OCI-LY7 (cell line): ENCODE measurements around the gene EPB41L2. TPM values are rescaled to one million over a fixed set of nuclear protein-coding genes. Genes with fewer than 3 reads are reported as not detected.

Experiments
- BruUV-seq: library from RNA; stranded (reverse); fragments of 400-500 nt; replicated peaks from 2 replicates; lab custom pipeline; 2021; lab: Mats Ljungman, UMichigan
- CTCF ChIA-PET: fragments of 300-600 bp; sonication (Branson Sonifier 250); formaldehyde crosslinking; loops from one replicate; lab custom pipeline; 2022; ENCODE audit warnings: antibody characterized with exemption; ENCODE audit not compliant: unreplicated experiment; lab: Charles Lee
- POLR2A ChIA-PET: fragments of 300-600 bp; sonication (Branson Sonifier 250); formaldehyde crosslinking; loops from one replicate; lab custom pipeline; 2022; ENCODE audit warnings: antibody characterized with exemption; lab: Charles Lee
- DNase-seq: peaks from one replicate; pipeline ENCODE4 v3.0.0-alpha.2; 2015; ENCODE audit warnings: low spot score
- H2AFZ ChIP-seq: fragments of 200-600 bp; sonication (generic), shearing (Covaris generic); 2 replicates; pipeline ENCODE4 v1.6.1; 2014; ENCODE audit warnings: mild to moderate bottlenecking, antibody characterized with exemption, low read length, moderate library complexity
- H3K27ac ChIP-seq: fragments of 200-600 bp; sonication (generic); 2 replicates; pipeline ENCODE4 v1.5.1; 2014; ENCODE audit warnings: mixed run types, low read depth, mild to moderate bottlenecking, moderate library complexity, low read length, inconsistent platforms; ENCODE audit not compliant: poor library complexity, severe bottlenecking
- H3K36me3 ChIP-seq: fragments of 200-600 bp; sonication (generic); 2 replicates; pipeline ENCODE4 v1.6.1; 2014; ENCODE audit warnings: mild to moderate bottlenecking, antibody characterized with exemption, low read length, moderate library complexity, mixed read lengths; ENCODE audit not compliant: insufficient read depth
- H3K4me1 ChIP-seq: fragments of 200-600 bp; sonication (generic); 2 replicates; pipeline ENCODE4 v1.5.1; 2014; ENCODE audit warnings: mild to moderate bottlenecking, low read length; ENCODE audit not compliant: insufficient read depth, poor library complexity, severe bottlenecking
- H3K4me2 ChIP-seq: fragments of 200-600 bp; sonication (generic); 2 replicates; pipeline ENCODE4 v1.6.1; 2014; ENCODE audit warnings: mild to moderate bottlenecking, low read length
- H3K4me3 ChIP-seq: fragments of 200-600 bp; sonication (generic); 2 replicates; pipeline ENCODE4 v1.5.1; 2014; ENCODE audit warnings: mild to moderate bottlenecking, low read depth, low read length; ENCODE audit not compliant: poor library complexity, severe bottlenecking
- H3K79me2 ChIP-seq: fragments of 200-600 bp; sonication (generic); 2 replicates; pipeline ENCODE4 v1.6.1; 2016; ENCODE audit warnings: low read depth, mild to moderate bottlenecking, low read length, moderate library complexity, mixed read lengths; ENCODE audit not compliant: insufficient read depth
- H3K9me2 ChIP-seq: fragments of 200-600 bp; sonication (generic); 2 replicates; pipeline ENCODE4 v1.6.1; 2016; ENCODE audit warnings: mild to moderate bottlenecking, low read length, mixed read lengths; ENCODE audit not compliant: insufficient read depth
- H3K9me3 ChIP-seq: fragments of 200-600 bp; sonication (generic); 2 replicates; pipeline ENCODE4 v1.6.1; 2014; ENCODE audit warnings: mild to moderate bottlenecking, mixed run types, low read length, mixed read lengths
- H4K20me1 ChIP-seq: fragments of 200-600 bp; sonication (generic); 2 replicates; pipeline ENCODE4 v1.6.1; 2014; ENCODE audit warnings: mild to moderate bottlenecking, antibody characterized with exemption, low read length, moderate library complexity, mixed read lengths; ENCODE audit not compliant: insufficient read depth
- CTCF ChIP-seq: fragments of 200-600 bp; sonication (generic); conservative IDR thresholded peaks from 2 replicates; pipeline ENCODE4 v1.5.1; 2014; ENCODE audit warnings: mild to moderate bottlenecking, antibody characterized with exemption, low read length, moderate library complexity, mixed read lengths
- EZH2phosphoT487 ChIP-seq: fragments of 200-600 bp; sonication (generic); IDR thresholded peaks from 2 replicates; pipeline ENCODE4 v1.6.1; 2018; ENCODE audit warnings: low read depth, borderline replicate concordance, mild to moderate bottlenecking, mixed run types, antibody characterized with exemption, low read length, moderate library complexity, mixed read lengths
- intact Hi-C: fragments of 100-400 bp; cut with micrococcal nuclease; formaldehyde crosslinking; loops from one replicate; pipeline ENCODE4 v1.10.0; 2022; ENCODE audit not compliant: unreplicated experiment
- total RNA-seq, 2 experiments: library from RNA; depleted of rRNA in 1 of 2; stranded (reverse); fragments of >200 nt in 1 of 2; shearing (Covaris generic) in 1 of 2; gene quantifications; 2 replicates each; pipeline ENCODE4 v1.2.3, GENCODE V29; 2014 to 2022

The EPB41L2 gene
- total RNA-seq, 2 experiments from 2014 or later, result 36.7 to 138 TPM

GRCh38 chr6:130913120-130913519 is 149.9 kb downstream of the EPB41L2 start:
- intact Hi-C loops, result no loop called here
- Histone ChIP-seq H4K20me1 (no peaks in the 10 kb centered on the region), H3K27ac (no peak overlapping the region), H3K4me2 (no peak overlapping the region), H3K4me3 (no peak overlapping the region), H3K79me2 (no peaks in the 10 kb centered on the region), H3K9me3 (peaks cover 6% of the 10 kb centered on the region; the same call in 1 of the 2 replicates), H3K9me2 (no peaks in the 10 kb centered on the region), H3K36me3 (peaks cover 4% of the 10 kb centered on the region; the same call in 1 of the 2 replicates), H3K4me1 (no peaks in the 10 kb centered on the region), H2AFZ (no peak overlapping the region)
- ChIA-PET CTCF (no interaction called here), POLR2A (no interaction called here)
- no TSS peak for BruUV-seq
- TF ChIP-seq CTCF (no peak), EZH2phosphoT487 (no peak)
- DNase-seq, result no peak

- Histone ChIP-seq H2AFZ (no peak overlapping the region), H3K4me3 (no peak overlapping the region), H3K9me3 (peaks cover 6% of the 10 kb centered on the region; the same call in 1 of the 2 replicates), H3K9me2 (no peaks in the 10 kb centered on the region), H3K27ac (no peak overlapping the region), H3K79me2 (no peaks in the 10 kb centered on the region), H3K4me2 (no peak overlapping the region), H3K36me3 (peaks cover 4% of the 10 kb centered on the region; the same call in 1 of the 2 replicates), H3K4me1 (no peaks in the 10 kb centered on the region), H4K20me1 (no peaks in the 10 kb centered on the region)
- no peak for DNase-seq
- ChIA-PET POLR2A (no interaction called here), CTCF (no interaction called here)
- TF ChIP-seq EZH2phosphoT487 (no peak), CTCF (no peak)
- intact Hi-C loops, result no loop called here
- no TSS peak for BruUV-seq
Observed at GRCh38 chr6:130912434-130912833, 150.6 kb downstream of the EPB41L2 start.

- CTCF ChIA-PET, result no interaction called here
- Histone ChIP-seq H3K27ac (no peak overlapping the region), H3K9me3 (no peaks in the 10 kb centered on the region), H2AFZ (no peak overlapping the region), H3K4me1 (no peaks in the 10 kb centered on the region), H3K9me2 (no peaks in the 10 kb centered on the region), H3K4me2 (no peak overlapping the region), H3K36me3 (no peaks in the 10 kb centered on the region), H4K20me1 (no peaks in the 10 kb centered on the region), H3K4me3 (no peak overlapping the region), H3K79me2 (no peaks in the 10 kb centered on the region)
- DNase-seq, result no peak
- no TSS peak for BruUV-seq
- TF ChIP-seq EZH2phosphoT487, result no peak
- no peak for TF ChIP-seq CTCF
- POLR2A ChIA-PET, result no interaction called here
- intact Hi-C loops, result no loop called here
Observed at GRCh38 chr6:130908958-130909357, 154.1 kb downstream of the EPB41L2 start.
